HTERT RPE-1 (cell line): ENCODE results near the gene MAU2.
"Not testable (repeated sequence)": the region's sequence is repeated elsewhere in the genome, so short reads cannot be mapped to it uniquely, and the experiment has no call there.

ENCODE experiments used
- in situ Hi-C: fragments of 300-500 bp; cut with MboI; formaldehyde crosslinking; loops from 4 replicates; pipeline ENCODE4 v1.14.3; 2020; ENCODE audit warnings: low sequenced_read_pairs

The MAU2 gene

DNA sequence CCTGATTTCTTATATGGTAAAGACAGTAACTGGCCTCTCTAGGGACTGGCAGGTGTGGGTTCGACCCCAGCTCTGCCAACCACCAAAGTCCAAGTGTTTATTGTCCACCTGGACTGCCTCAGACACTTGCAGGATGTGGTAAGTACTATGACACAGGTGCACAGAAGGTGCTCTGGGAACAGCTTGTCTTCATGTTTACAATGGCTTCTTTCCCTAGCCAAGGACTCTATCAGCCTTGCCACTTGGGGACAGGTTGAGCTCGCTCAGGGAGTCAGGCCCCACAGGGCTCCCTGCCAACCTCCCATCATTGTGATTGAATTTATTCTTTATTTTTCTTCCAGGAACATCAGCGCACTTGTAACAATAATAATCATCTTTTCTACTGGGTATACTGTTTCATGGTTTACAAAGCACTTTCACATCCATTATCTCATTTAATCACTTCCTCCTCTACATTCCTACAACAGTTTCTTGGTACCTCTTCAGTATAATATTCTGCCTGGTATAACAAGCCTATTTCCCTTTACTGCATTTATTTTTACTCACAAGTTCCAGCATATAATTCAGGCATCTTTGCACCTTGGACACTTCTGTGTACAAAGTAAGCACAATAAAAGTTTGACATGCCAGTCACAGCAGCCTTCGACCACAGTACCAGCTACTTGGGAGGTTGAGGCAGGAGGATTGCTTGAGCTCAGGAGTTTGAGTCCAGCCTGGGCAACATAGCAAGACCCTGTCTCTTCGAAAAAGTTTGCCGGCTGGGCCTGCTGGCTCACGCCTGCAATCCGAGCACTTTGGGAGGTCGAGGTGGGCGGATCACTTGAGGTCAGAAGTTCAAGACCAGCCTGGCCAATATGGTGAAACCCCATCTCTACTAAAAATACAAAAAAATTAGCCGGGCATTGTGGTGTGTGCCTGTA, 60.6 kb downstream of the MAU2 start:
- in situ Hi-C loops = no loop called here

- in situ Hi-C loops = no loop called here
Measured at GRCh38 chr19:19382118-19382517, 61.5 kb downstream of the MAU2 start.

GRCh38 chr19:19384486-19384885, 63.9 kb downstream of the MAU2 start:
- in situ Hi-C loops = no loop called here

DNA sequence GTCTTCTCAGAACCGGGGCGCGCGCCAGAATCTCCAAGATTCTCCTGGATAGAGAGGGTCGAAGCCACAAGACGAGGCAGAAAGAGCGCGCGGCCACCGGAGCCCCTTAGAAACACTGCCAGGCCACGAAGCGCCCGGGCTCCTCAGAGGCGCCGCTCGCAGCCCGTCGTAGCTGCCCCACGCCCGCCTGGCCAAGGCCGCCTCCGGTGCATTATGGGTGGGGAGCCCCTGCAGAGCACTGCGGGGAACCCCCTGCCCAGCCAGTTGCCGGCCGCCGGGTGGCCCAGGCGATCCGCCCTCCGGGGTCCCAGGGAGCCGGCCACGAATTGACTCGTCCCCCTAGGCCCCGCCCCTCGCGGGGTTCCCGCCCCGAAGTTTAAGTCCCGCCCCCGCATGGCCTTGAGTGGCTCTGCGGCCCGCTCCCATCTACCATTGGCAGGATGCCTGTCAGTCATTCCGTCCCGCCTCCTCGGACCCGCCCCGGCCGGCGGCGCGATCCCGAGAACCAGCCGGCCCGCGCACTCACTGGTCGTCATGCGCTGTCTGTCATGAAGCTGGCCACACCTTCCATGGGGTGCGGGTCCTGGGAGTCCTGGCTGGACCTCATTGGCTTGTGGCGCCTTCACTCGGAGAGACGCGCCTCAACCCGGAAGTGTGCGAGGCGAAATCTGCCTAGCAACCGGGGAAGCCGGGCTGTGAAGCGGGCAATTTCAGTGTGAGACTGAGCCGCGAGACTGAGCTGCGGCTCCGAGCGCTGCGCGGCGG, 64.7 kb downstream of the MAU2 start:
- in situ Hi-C loops = no loop called here

- in situ Hi-C loops = no loop called here
Measured at GRCh38 chr19:19385896-19386869, 65.6 kb downstream of the MAU2 start.

GRCh38 chr19:19387108-19387507, 66.5 kb downstream of the MAU2 start:
- in situ Hi-C loops = no loop called here

- in situ Hi-C loops = no loop called here
Measured at GRCh38 chr19:19388568-19389555, 68.2 kb downstream of the MAU2 start.

- in situ Hi-C loops = not testable (repeated sequence)
Measured at GRCh38 chr19:19389683-19390082, 69.1 kb downstream of the MAU2 start.

GRCh38 chr19:19394333-19394732, 73.7 kb downstream of the MAU2 start:
- in situ Hi-C loops = not testable (repeated sequence)

GRCh38 chr19:19399733-19400433, 79.3 kb downstream of the MAU2 start:
- in situ Hi-C loops = no loop called here

DNA sequence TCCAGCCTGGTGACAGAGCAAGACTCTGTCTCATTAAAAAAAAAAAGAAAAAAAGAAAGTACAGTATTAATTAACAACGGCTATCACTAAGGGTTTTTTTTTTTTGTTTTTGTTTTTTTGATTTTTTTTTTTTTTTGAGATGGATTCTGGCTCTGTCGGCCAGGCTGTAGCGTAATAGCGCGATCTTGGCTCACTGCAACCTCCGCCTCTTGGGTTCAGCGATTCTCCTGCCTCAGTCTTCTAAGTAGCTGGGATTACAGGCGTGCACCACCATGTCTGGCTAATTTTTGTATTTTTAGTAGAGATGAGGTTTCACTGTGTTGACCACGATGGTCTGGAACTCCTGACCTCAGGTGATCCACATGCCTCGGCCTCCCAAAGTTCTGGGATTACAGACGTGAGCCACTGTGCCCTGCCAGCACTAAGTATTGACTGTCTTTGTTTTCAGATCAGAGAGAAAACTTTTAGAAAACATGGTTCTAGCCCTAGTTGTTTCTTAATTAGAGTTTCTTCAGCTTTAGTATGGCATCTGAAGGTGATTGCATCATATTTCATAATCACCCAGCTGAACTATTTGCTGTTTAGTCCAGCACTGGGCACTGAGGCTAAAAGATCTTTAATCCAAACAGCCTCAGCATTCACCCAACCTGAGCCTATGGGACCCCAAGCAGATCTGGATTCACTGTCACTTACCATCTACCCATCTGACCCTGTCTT, 82.2 kb downstream of the MAU2 start:
- in situ Hi-C loops = no loop called here

DNA sequence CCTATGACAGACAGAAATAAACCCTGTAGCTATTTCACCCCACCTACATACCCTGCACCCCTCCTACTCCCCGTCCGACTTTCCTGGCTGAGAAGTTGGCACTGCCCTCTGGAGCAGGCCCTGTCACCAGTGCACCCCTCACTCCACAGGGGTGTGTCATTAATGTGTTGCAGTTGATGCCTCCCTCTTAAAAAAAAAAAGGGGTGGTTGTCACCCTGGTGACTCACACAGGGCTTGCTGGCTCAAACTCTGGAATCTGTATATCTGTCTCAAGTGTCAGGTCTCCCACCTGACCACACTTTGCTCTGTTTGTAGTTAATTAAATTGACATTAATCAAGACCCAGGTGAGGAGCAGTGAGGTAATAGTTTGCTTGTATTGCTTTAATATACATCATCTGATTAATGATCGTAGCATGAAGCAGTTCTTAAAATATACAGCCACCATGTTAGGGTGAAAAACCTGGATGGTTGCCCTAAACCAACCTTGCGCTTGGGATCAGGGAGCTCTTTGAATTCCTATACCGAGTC, 82.8 kb downstream of the MAU2 start:
- in situ Hi-C loops = no loop called here

GRCh38 chr19:19404879-19405860, 84.5 kb downstream of the MAU2 start, which contains the start of gene GATAD2A:
TSS of gene GATAD2A (plus strand) at chr19:19405675. CDS start at chr19:19465346, 59,671 bp downstream.
- in situ Hi-C loops = no loop called here

GRCh38 chr19:19405971-19406877, 85.6 kb downstream of the MAU2 start:
- in situ Hi-C loops = no loop called here

DNA sequence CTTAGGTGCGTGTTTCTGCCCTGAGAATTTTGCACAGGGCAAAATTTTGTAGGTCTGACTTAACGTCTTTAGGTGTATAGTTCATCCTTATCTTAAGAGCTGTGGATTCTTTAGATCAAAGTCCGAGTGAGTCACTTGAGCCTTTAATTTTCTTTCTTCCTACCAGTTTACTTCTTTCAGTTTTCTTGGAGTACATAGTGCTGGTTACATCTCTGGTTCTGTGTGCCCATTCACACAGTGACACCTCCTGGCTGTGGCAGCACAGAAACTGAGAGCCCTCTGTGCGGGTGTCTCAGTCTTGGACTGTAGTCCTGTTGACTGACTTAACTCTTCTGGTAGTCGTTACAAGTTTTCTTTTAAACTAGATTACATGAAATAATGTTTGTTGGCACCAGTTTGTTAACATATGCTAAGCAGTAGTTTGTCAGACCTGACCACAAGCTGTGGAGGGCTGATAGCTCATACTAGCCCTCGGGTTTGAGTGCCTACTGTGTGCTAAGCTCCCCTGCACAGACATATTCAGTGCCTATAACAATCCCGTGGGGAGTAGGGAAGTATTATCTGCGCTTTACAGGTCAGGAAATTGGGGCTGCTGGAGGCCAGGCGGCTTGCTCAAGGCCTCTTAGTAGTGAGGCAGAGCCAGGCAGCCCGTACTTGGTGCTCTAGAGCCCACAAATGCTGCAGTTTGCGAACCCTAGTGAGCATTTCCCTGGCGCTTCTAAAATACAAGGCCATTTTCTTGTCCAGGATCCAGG, 86.4 kb downstream of the MAU2 start:
- in situ Hi-C loops = no loop called here
